Loucy (cell line): Measurements from ENCODE around the gene ABHD10.

Experiments used
- H2AFZ ChIP-seq: fragments of 200-600 bp; sonication (generic); 2 replicates; pipeline ENCODE4 v1.6.0; 2016; ENCODE audit warnings: antibody characterized with exemption, mild to moderate bottlenecking, low read length, moderate library complexity
- H3F3A ChIP-seq: fragments of 200-600 bp; 2 replicates; pipeline ENCODE4 v1.6.0; 2016; ENCODE audit warnings: antibody characterized with exemption, low read depth, mild to moderate bottlenecking
- H3K27me3 ChIP-seq: fragments of 200-600 bp; sonication (generic); 2 replicates; pipeline ENCODE4 v1.6.1; 2014; ENCODE audit warnings: low read length, mild to moderate bottlenecking; ENCODE audit not compliant: insufficient read depth, poor library complexity, severe bottlenecking
- H3K36me3 ChIP-seq: fragments of 200-600 bp; sonication (generic); 2 replicates; pipeline ENCODE4 v1.6.1; 2016; ENCODE audit warnings: low read length; ENCODE audit not compliant: insufficient read depth
- H3K4me1 ChIP-seq: fragments of 200-600 bp; sonication (generic); 2 replicates; pipeline ENCODE4 v1.5.1; 2014; ENCODE audit warnings: low read length, mild to moderate bottlenecking; ENCODE audit not compliant: insufficient read depth, poor library complexity, severe bottlenecking
- H3K4me2 ChIP-seq: fragments of 200-600 bp; sonication (generic); 2 replicates; pipeline ENCODE4 v1.6.0; 2014; ENCODE audit warnings: antibody characterized with exemption, low read length, low read depth, mild to moderate bottlenecking; ENCODE audit not compliant: poor library complexity, severe bottlenecking
- H3K4me3 ChIP-seq: fragments of 200-600 bp; sonication (generic); 2 replicates; pipeline ENCODE4 v1.5.1; 2014; ENCODE audit warnings: low read length, mild to moderate bottlenecking, mixed read lengths; ENCODE audit not compliant: poor library complexity, severe bottlenecking
- H3K79me2 ChIP-seq: fragments of 200-600 bp; sonication (generic); 2 replicates; pipeline ENCODE4 v1.6.1; 2014; ENCODE audit warnings: low read length; ENCODE audit not compliant: insufficient read depth
- H3K9ac ChIP-seq: fragments of 200-600 bp; sonication (generic); 2 replicates; pipeline ENCODE4 v1.6.0; 2014; ENCODE audit warnings: mild to moderate bottlenecking, low read depth, low read length, moderate library complexity; ENCODE audit not compliant: poor library complexity, severe bottlenecking
- H3K9me2 ChIP-seq: fragments of 200-600 bp; sonication (generic); replicated peaks from 2 replicates; pipeline ENCODE4 v1.6.1; 2016; ENCODE audit warnings: low read depth, low read length, mixed read lengths
- H3K9me3 ChIP-seq: fragments of 200-600 bp; sonication (generic); 2 replicates; pipeline ENCODE4 v1.6.1; 2014; ENCODE audit warnings: mild to moderate bottlenecking, antibody characterized with exemption, low read length, low read depth; ENCODE audit not compliant: insufficient read depth
- H4K20me1 ChIP-seq: fragments of 200-600 bp; sonication (generic); 2 replicates; pipeline ENCODE4 v1.6.0; 2014; ENCODE audit warnings: antibody characterized with exemption, low read length, mild to moderate bottlenecking; ENCODE audit not compliant: insufficient read depth, poor library complexity, severe bottlenecking
- CTCF ChIP-seq: fragments of 200-600 bp; sonication (generic); conservative IDR thresholded peaks from 2 replicates; pipeline ENCODE4 v1.5.1; 2014; ENCODE audit warnings: mild to moderate bottlenecking, antibody characterized with exemption, low read length
- EZH2phosphoT487 ChIP-seq: fragments of 200-600 bp; IDR thresholded peaks from 2 replicates; pipeline ENCODE4 v1.6.1; 2018; ENCODE audit warnings: antibody characterized with exemption, mild to moderate bottlenecking, moderate library complexity, borderline replicate concordance

ABHD10 gene

DNA sequence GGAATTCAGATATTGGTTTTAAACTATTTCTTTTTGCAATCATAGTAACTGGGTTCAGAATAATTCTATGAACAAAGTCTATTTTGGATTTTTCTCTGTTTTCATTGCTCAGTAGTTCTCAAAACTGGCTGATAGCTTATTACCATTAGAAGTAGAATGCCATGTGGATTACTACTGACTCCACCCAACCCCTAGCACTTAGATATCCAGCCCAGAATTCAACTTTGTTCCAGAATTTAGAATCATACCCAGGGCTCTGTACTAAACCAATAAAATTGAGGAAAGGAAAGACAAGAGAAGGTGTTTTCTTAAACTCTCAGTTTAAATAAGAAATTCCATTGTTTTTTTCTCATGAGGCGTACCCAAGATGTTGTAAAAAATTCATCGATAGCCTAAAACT, 39.0 kb upstream of the ABHD10 start:
- TF ChIP-seq CTCF (no peak), EZH2phosphoT487 (no peak)
- Histone ChIP-seq H3F3A (no peaks in the 10 kb centered on the region), H4K20me1 (no peaks in the 10 kb centered on the region), H3K9ac (no peak overlapping the region), H3K27me3 (no peaks in the 10 kb centered on the region), H3K9me3 (no peaks in the 10 kb centered on the region), H3K4me2 (no peak overlapping the region), H3K36me3 (no peaks in the 10 kb centered on the region), H3K4me1 (peaks cover 10% of the 10 kb centered on the region), H3K4me3 (no peak overlapping the region), H2AFZ (no peak overlapping the region), H3K79me2 (no peaks in the 10 kb centered on the region), H3K9me2 (no peaks in the 10 kb centered on the region)

DNA sequence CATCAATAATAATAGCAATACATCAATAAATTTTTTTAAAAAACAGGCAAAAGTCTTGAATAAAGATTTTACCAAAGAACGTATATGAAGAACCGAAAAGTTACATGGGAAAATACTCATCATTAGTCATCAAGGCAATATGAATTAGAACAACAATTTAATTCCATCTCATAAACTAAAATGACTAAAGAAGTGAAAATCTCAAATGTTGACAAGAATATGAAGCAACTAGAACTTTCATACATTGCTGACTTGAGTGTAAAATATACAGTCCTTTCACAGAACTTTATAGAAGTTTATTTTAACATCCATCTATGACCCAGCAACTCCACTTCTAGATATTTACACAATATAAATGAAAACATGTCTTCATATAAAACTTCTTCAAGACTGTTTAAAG, 35.3 kb upstream of the ABHD10 start:
- no peaks in the 10 kb centered on the region for H3K27me3 ChIP-seq
- no peaks in the 10 kb centered on the region for H3K4me1 ChIP-seq
- no peak for TF ChIP-seq CTCF
- TF ChIP-seq EZH2phosphoT487, result no peak
- H4K20me1 ChIP-seq, result no peaks in the 10 kb centered on the region
- no peak overlapping the region for H3K4me2 ChIP-seq
- H3K9ac ChIP-seq, result no peak overlapping the region
- no peaks in the 10 kb centered on the region for H3F3A ChIP-seq
- H3K79me2 ChIP-seq, result no peaks in the 10 kb centered on the region
- no peaks in the 10 kb centered on the region for H3K9me3 ChIP-seq
- no peaks in the 10 kb centered on the region for H3K36me3 ChIP-seq
- H2AFZ ChIP-seq, result no peak overlapping the region
- H3K9me2 ChIP-seq, result no peaks in the 10 kb centered on the region
- no peak overlapping the region for H3K4me3 ChIP-seq

- Histone ChIP-seq H3K9ac (no peak overlapping the region), H3K4me1 (no peaks in the 10 kb centered on the region), H3K36me3 (no peaks in the 10 kb centered on the region), H3K79me2 (no peaks in the 10 kb centered on the region), H3K27me3 (no peaks in the 10 kb centered on the region), H3K9me3 (no peaks in the 10 kb centered on the region), H3K4me3 (no peak overlapping the region), H3F3A (no peaks in the 10 kb centered on the region), H4K20me1 (no peaks in the 10 kb centered on the region), H3K9me2 (no peaks in the 10 kb centered on the region), H2AFZ (no peak overlapping the region), H3K4me2 (no peak overlapping the region)
- TF ChIP-seq EZH2phosphoT487, result no peak
- no peak for TF ChIP-seq CTCF
Observed at GRCh38 chr3:111944372-111944771, 34.5 kb upstream of the ABHD10 start.
